Kidney (tissue), 14 donors: ENCODE data around the gene ABCB9. TPM values are rescaled to one million over a fixed set of nuclear protein-coding genes. Genes with fewer than 3 reads are reported as not detected.
A peak's percentile ranks its signal among the peaks of the same experiment; 100 is the strongest.

Experiments
- DNase-seq, 5 donors: peaks; one replicate each; pipeline ENCODE4 v3.0.0-alpha.2; 2013 to 2020
- FAIRE-seq: peaks from 2 replicates; lab custom pipeline; 2012; peaks lifted over from hg19 to GRCh38; lab: Jason Lieb, UNC
- H3K27ac ChIP-seq, 2 donors: one replicate each; pipeline ENCODE4 v1.7.0; 2013; ENCODE audit warnings: low read depth in 2 of 2, low read length in 2 of 2, inconsistent platforms in 1 of 2
- H3K27me3 ChIP-seq: one replicate; pipeline ENCODE4 v1.7.1; 2013; ENCODE audit warnings: low read length, inconsistent platforms; ENCODE audit not compliant: control insufficient read depth, insufficient read depth
- H3K36me3 ChIP-seq, 3 donors: one replicate each; pipeline versions ENCODE4 v1.7.0 to v1.7.1; 2013; ENCODE audit warnings: low read length in 3 of 3, control low read depth in 1 of 3, inconsistent platforms in 1 of 3; ENCODE audit not compliant: insufficient read depth in 3 of 3, control insufficient read depth in 2 of 3
- H3K4me1 ChIP-seq, 3 donors: one replicate each; pipeline versions ENCODE4 v1.7.0 to v1.7.1; 2013; ENCODE audit warnings: low read length in 3 of 3, inconsistent platforms in 1 of 3, low read depth in 1 of 3; ENCODE audit not compliant: control insufficient read depth in 2 of 3, insufficient read depth in 2 of 3
- H3K4me3 ChIP-seq, 3 donors: one replicate each; pipeline versions ENCODE4 v1.7.0 to v1.8.1; 2013; ENCODE audit warnings: low read length in 3 of 3, control low read depth in 1 of 3, inconsistent platforms in 1 of 3
- H3K9ac ChIP-seq, 3 donors: one replicate each; pipeline versions ENCODE4 v1.7.0 to v1.7.1; 2013; ENCODE audit warnings: low read length in 3 of 3, control low read depth in 1 of 3, inconsistent platforms in 1 of 3
- H3K9me3 ChIP-seq, 3 donors: one replicate each; pipeline versions ENCODE4 v1.7.0 to v1.7.1; 2013; ENCODE audit warnings: low read length in 3 of 3, control low read depth in 1 of 3, inconsistent platforms in 1 of 3; ENCODE audit not compliant: control insufficient read depth in 2 of 3, insufficient read depth in 1 of 3
- CTCF ChIP-seq: IDR thresholded peaks from 3 replicates; pipeline ENCODE4 v1.5.1; 2012; ENCODE audit warnings: mild to moderate bottlenecking, moderate library complexity, borderline replicate concordance; ENCODE audit not compliant: insufficient read depth; ENCODE audit errors: extremely low read depth
- intact Hi-C: fragments of 100-400 bp; cut with DNase I; formaldehyde crosslinking; loops from one replicate; pipeline ENCODE4 v1.11.1; 2022
- polyA plus RNA-seq: library from polyadenylated mRNA; stranded (reverse); fragments of 350-450 nt; fragmentation: Illumina TruSeq; extraction: RNeasy Lipid Tissue Mini Kit (QIAGEN cat#74804); gene quantifications from one replicate; pipeline ENCODE4 v1.2.3, GENCODE V29; 2014; ENCODE audit warnings: low read depth, low replicate concordance; ENCODE audit not compliant: insufficient read depth
- total RNA-seq: library from RNA; stranded (reverse); fragmentation: NEBNext Ultra II Directional; extraction: Animal tissue kit (Norgen Biotek cat#: 25700); gene quantifications from one replicate; pipeline ENCODE4 v1.2.1, GENCODE V29; 2021
- donor health status: control.
- donor health status: control.
- donor health status: control.
- donor health status: control.
- donor health status: control.
- donor health status: DM: yes; HTN: yes; CAD: no.
- donor health status: Normal renal cell carcinoma (clear cell type).

The ABCB9 gene
- total and polyA plus RNA-seq, 2 donors from 2014 or later: 4.6 to 7.6 TPM

- intact Hi-C loops: no loop called here
- peaks cover 0 to 41% (median 27%) of the 10 kb centered on the region in 3 donors for H3K4me1 ChIP-seq
- H3K27ac ChIP-seq: no peak overlapping the region
- no peak for DNase-seq
- no peak for TF ChIP-seq CTCF
- no peak for FAIRE-seq
- no peak overlapping the region for H3K9ac ChIP-seq
- no peaks in the 10 kb centered on the region for H3K27me3 ChIP-seq
- H3K4me3 ChIP-seq: no peak overlapping the region
- H3K36me3 ChIP-seq: no peaks in the 10 kb centered on the region
- H3K9me3 ChIP-seq: no peaks in the 10 kb centered on the region
Measured at GRCh38 chr12:122884860-122885259, 81.4 kb downstream of the ABCB9 start.

- peaks cover 0 to 40% (median 27%) of the 10 kb centered on the region in 3 donors for H3K4me1 ChIP-seq
- no peaks in the 10 kb centered on the region for H3K27me3 ChIP-seq
- no peak for DNase-seq
- no peaks in the 10 kb centered on the region for H3K36me3 ChIP-seq
- no peak overlapping the region for H3K9ac ChIP-seq
- intact Hi-C loops: no loop called here
- FAIRE-seq: no peak
- H3K27ac ChIP-seq: peak overlapping the region in 1 of 2 donors; percentile 9
- no peak for TF ChIP-seq CTCF
- no peak overlapping the region for H3K4me3 ChIP-seq
- H3K9me3 ChIP-seq: no peaks in the 10 kb centered on the region
Measured at GRCh38 chr12:122884091-122884826, 82.0 kb downstream of the ABCB9 start.

- TF ChIP-seq CTCF: no peak
- peaks cover 0 to 34% (median 20%) of the 10 kb centered on the region in 3 donors for H3K4me1 ChIP-seq
- H3K4me3 ChIP-seq: no peak overlapping the region
- no peak overlapping the region for H3K27ac ChIP-seq
- H3K9ac ChIP-seq: no peak overlapping the region
- intact Hi-C loops: no loop called here
- H3K27me3 ChIP-seq: no peaks in the 10 kb centered on the region
- no peak for FAIRE-seq
- no peaks in the 10 kb centered on the region for H3K36me3 ChIP-seq
- no peak for DNase-seq
- H3K9me3 ChIP-seq: no peaks in the 10 kb centered on the region
Measured at GRCh38 chr12:122882908-122883558, 83.2 kb downstream of the ABCB9 start.
